Keratinocyte (primary cell): Measurements from ENCODE around the gene SGO2.

Experiments
- EZH2 ChIP-seq: IDR thresholded peaks from one replicate; pipeline ENCODE4 v1.6.1; 2012; ENCODE audit warnings: inconsistent platforms, mild to moderate bottlenecking, low read length, moderate library complexity
- TF ChIP-seq, protein P1 (sequence below), 3 experiments: IDR thresholded peaks in 1 of 3; conservative IDR thresholded peaks in 1 of 3; optimal IDR thresholded peaks in 1 of 3; 2 replicates in 2 of 3; 3 replicates in 1 of 3; pipeline versions ENCODE3 to v1.5.1; 2011; ENCODE audit warnings: low read length in 3 of 3, mild to moderate bottlenecking in 3 of 3, moderate library complexity in 2 of 3, control low read depth in 1 of 3, inconsistent platforms in 1 of 3; ENCODE audit not compliant: insufficient read depth in 2 of 3; ENCODE audit errors: extremely low read depth in 1 of 3

DNA sequence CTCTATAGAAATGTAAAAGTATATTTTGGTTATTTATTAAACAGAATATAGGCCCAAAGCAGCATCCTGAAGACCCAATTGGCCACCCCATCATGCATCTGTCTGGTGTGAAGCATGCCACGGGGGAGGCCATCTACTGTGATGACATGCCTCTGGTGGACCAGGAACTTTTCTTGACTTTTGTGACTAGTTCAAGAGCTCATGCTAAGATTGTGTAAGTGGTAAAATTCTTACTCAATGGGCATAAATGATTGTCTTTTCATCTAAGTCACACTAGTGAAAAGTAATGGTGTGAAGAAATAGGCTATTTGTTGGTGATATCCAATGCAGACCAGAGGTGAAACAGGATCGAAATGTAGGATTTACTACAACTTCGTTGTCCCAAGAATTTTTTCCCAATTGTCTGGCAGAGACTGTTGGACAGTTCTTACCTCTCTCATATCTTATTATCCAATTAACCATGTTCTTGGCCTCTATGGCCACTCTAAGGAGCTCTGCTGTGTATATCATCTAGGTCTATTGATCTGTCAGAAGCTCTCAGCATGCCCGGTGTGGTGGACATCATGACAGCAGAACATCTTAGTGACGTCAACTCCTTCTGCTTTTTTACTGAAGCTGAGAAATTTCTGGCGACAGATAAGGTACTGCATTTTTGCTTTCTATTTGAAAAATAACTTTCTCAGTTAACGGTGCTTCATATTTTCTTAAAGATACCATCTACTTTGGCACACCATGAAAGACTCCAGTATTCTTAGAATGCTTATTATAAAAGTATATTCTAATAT lies 94.8 kb downstream of the SGO2 start:
- TF ChIP-seq, protein P1, sequence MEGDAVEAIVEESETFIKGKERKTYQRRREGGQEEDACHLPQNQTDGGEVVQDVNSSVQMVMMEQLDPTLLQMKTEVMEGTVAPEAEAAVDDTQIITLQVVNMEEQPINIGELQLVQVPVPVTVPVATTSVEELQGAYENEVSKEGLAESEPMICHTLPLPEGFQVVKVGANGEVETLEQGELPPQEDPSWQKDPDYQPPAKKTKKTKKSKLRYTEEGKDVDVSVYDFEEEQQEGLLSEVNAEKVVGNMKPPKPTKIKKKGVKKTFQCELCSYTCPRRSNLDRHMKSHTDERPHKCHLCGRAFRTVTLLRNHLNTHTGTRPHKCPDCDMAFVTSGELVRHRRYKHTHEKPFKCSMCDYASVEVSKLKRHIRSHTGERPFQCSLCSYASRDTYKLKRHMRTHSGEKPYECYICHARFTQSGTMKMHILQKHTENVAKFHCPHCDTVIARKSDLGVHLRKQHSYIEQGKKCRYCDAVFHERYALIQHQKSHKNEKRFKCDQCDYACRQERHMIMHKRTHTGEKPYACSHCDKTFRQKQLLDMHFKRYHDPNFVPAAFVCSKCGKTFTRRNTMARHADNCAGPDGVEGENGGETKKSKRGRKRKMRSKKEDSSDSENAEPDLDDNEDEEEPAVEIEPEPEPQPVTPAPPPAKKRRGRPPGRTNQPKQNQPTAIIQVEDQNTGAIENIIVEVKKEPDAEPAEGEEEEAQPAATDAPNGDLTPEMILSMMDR (optimal IDR thresholded peaks at IDR 0.05 in 1 of 3, IDR thresholded peaks at IDR 0.05 in 1 of 3, conservative IDR thresholded peaks at IDR 0.05 in 1 of 3; ENCODE audit: extremely low read depth in 1 of 3, insufficient read depth in 2 of 3, low read length in 3 of 3) = no peak
- TF ChIP-seq EZH2 = no peak
